ENCODE measurements around the gene CLDN34.

DNA sequence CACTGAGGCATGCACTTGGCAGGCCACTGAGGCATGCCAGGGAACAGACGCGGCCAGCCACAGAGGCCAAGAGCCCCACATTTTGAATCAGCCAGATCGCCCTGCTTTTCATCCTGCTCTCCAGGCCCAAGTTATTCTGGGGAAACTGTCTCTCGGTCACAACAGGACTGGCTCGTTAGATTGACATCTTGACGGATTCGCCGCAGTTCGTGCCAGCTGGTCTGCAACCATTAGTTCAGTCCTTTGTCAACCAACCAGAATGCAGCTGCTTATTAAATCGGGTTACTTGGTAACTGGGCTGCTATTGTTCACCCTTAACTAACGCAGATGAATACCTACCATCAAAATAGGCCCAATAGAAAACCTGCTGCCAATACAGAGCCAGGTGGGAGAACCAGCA lies 16.7 kb downstream of the CLDN34 start:
- TF ChIP-seq, protein P1, sequence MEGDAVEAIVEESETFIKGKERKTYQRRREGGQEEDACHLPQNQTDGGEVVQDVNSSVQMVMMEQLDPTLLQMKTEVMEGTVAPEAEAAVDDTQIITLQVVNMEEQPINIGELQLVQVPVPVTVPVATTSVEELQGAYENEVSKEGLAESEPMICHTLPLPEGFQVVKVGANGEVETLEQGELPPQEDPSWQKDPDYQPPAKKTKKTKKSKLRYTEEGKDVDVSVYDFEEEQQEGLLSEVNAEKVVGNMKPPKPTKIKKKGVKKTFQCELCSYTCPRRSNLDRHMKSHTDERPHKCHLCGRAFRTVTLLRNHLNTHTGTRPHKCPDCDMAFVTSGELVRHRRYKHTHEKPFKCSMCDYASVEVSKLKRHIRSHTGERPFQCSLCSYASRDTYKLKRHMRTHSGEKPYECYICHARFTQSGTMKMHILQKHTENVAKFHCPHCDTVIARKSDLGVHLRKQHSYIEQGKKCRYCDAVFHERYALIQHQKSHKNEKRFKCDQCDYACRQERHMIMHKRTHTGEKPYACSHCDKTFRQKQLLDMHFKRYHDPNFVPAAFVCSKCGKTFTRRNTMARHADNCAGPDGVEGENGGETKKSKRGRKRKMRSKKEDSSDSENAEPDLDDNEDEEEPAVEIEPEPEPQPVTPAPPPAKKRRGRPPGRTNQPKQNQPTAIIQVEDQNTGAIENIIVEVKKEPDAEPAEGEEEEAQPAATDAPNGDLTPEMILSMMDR (conservative IDR thresholded peaks at IDR 0.05; ENCODE audit: low read length), result no peak
- no peak for TF ChIP-seq EZH2phosphoT487 (IDR thresholded peaks at IDR 0.05; ENCODE audit: borderline replicate concordance, low read depth, low read length)
